GM12864 (cell line): ENCODE data around the gene HIC1.

Source experiments
- DNase-seq: peaks from one replicate; pipeline ENCODE4 v3.0.0-alpha.2; 2011; ENCODE audit warnings: low read depth
- H3K4me3 ChIP-seq: 2 replicates; pipeline ENCODE4 v1.5.1; 2011; ENCODE audit warnings: mild to moderate bottlenecking, low read depth, low read length, control low read depth
- TF ChIP-seq, protein P1 (sequence below): IDR thresholded peaks from 2 replicates; pipeline ENCODE4 v1.5.1; 2011; ENCODE audit warnings: low read depth, mild to moderate bottlenecking, moderate library complexity, low read length, control low read depth, inconsistent platforms; ENCODE audit errors: missing control alignments

HIC1 gene

GRCh38 chr17:2062571-2063183, 7.8 kb downstream of the HIC1 start:
- DNase-seq, result no peak
- no peak overlapping the region for H3K4me3 ChIP-seq
- TF ChIP-seq, protein P1, sequence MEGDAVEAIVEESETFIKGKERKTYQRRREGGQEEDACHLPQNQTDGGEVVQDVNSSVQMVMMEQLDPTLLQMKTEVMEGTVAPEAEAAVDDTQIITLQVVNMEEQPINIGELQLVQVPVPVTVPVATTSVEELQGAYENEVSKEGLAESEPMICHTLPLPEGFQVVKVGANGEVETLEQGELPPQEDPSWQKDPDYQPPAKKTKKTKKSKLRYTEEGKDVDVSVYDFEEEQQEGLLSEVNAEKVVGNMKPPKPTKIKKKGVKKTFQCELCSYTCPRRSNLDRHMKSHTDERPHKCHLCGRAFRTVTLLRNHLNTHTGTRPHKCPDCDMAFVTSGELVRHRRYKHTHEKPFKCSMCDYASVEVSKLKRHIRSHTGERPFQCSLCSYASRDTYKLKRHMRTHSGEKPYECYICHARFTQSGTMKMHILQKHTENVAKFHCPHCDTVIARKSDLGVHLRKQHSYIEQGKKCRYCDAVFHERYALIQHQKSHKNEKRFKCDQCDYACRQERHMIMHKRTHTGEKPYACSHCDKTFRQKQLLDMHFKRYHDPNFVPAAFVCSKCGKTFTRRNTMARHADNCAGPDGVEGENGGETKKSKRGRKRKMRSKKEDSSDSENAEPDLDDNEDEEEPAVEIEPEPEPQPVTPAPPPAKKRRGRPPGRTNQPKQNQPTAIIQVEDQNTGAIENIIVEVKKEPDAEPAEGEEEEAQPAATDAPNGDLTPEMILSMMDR, result no peak

- DNase-seq, result no peak
- TF ChIP-seq, protein P1, result no peak
- no peak overlapping the region for H3K4me3 ChIP-seq
These were observed 8.6 kb downstream of the HIC1 start for GRCh38 chr17:2063261-2064146.

GRCh38 chr17:2064147-2064489, 9.2 kb downstream of the HIC1 start:
- no peak for DNase-seq
- no peak overlapping the region for H3K4me3 ChIP-seq
- TF ChIP-seq, protein P1, result no peak

DNA sequence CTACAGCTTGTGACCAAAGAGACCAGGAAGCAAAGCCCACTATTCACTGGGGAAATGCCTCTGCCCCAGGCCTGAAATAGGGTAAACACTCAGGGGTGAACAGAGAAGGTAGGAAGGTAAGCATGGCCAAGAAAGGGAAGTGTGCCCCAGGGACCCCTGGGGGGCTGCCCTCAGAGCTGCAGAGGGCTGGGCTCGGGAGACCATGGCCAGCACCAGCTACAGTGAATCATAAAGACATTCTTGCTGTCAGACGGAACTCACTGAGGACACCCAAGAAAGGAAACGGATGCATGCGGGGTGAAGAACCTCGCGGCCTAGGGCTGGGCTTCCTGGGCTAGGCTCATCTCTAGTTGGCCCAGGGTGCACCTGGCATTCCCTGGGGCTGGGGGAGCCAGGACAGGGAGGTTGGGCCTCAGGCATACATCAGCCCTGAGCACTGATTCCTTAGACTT, 9.6 kb downstream of the HIC1 start:
- no peak for DNase-seq
- H3K4me3 ChIP-seq, result no peak overlapping the region
- TF ChIP-seq, protein P1, result no peak

- DNase-seq, result no peak
These were observed 10.3 kb downstream of the HIC1 start for GRCh38 chr17:2064980-2065785.

GRCh38 chr17:2065949-2066400, 11.1 kb downstream of the HIC1 start:
- H3K4me3 ChIP-seq, result no peak overlapping the region
- no peak for DNase-seq
- TF ChIP-seq, protein P1, result no peak

More at GRCh38 chr17:2064980-2065785, 10.3 kb downstream of the HIC1 start:
- no peak overlapping the region for H3K4me3 ChIP-seq
- TF ChIP-seq, protein P1, result peak; percentile 75
